K562 (cell line): ENCODE data around the gene SLC5A2. TPM values are rescaled to one million over a fixed set of nuclear protein-coding genes. Genes with fewer than 3 reads are reported as not detected.

Experiments
- ARID1B ChIP-seq: fragments of 450-650 bp; IDR thresholded peaks from 2 replicates; pipeline ENCODE4 v1.6.1; 2016; ENCODE audit warnings: antibody characterized with exemption, mild to moderate bottlenecking, inconsistent platforms
- PCBP1 ChIP-seq: fragments of 200-400 bp; formaldehyde crosslinking; IDR thresholded peaks from 2 replicates; pipeline ENCODE4 v1.6.1; 2018; ENCODE audit warnings: mild to moderate bottlenecking, low read depth, low read length; ENCODE audit not compliant: poor library complexity, severe bottlenecking
- RAD51 ChIP-seq: fragments of 450-650 bp; IDR thresholded peaks from 2 replicates; pipeline ENCODE4 v1.7.1; 2016; ENCODE audit warnings: low read depth, mild to moderate bottlenecking, borderline replicate concordance
- RBM15 ChIP-seq: fragments of 200-400 bp; formaldehyde crosslinking; IDR thresholded peaks from 2 replicates; pipeline ENCODE4 v1.6.1; 2018; ENCODE audit warnings: mild to moderate bottlenecking, low read length, moderate library complexity; ENCODE audit not compliant: insufficient read depth
- ZNF121 ChIP-seq: sonication (generic); formaldehyde crosslinking; conservative IDR thresholded peaks from 2 replicates; pipeline ENCODE4 v1.8.0; 2022; ENCODE audit warnings: missing genetic modification reagents
- ZNF57 ChIP-seq: fragments of 450-650 bp; formaldehyde crosslinking; IDR thresholded peaks from 2 replicates; pipeline ENCODE4 v1.4.0; 2020; ENCODE audit warnings: mild to moderate bottlenecking, moderate library complexity
- polyA plus RNA-seq, 8 experiments: library from polyadenylated mRNA; depleted of rRNA in 4 of 8; stranded (reverse) in 5 of 8; unstranded in 3 of 8; fragments of >200 nt; fragmentation: Nextera tagmentation in 2 of 8; fragmentation: Illumina TruSeq in 1 of 8; extraction: Ambion mirVana in 2 of 8; extraction: Trizol in 1 of 8; gene quantifications; 2 replicates each; pipeline versions ENCODE4 v1.2.1 to v1.2.3, GENCODE V29; 2011 to 2014; ENCODE audit warnings: inconsistent platforms in 1 of 8, missing spikeins in 1 of 8
- total RNA-seq, 7 experiments: library from RNA; depleted of rRNA in 6 of 7; stranded (reverse); fragments of >200 nt in 6 of 7; fragmentation: Illumina TruSeq in 2 of 7; extraction: Trizol in 2 of 7; gene quantifications; 2 replicates each; pipeline versions ENCODE4 v1.2.1 to v1.2.3, GENCODE V29; 2011 to 2021; ENCODE audit warnings: low replicate concordance in 1 of 7
- TF ChIP-seq, protein P1 (sequence below): fragments of 450-650 bp; IDR thresholded peaks from 2 replicates; pipeline ENCODE4 v1.6.1; 2018; ENCODE audit not compliant: partially characterized antibody
- TF ChIP-seq, protein P2 (sequence below): fragments of 150-350 bp; conservative IDR thresholded peaks from 2 replicates; pipeline ENCODE4 v1.6.1; 2014; ENCODE audit warnings: low read length

SLC5A2 gene
- total and polyA plus RNA-seq, 9 of the 15 experiments (the other 6 are each of a cell fraction or from before 2014, with no cell fraction given) = 0.07 to 2.7 (median 2.2) TPM; not detected in 6

GRCh38 chr16:31465788-31466370 is 17.0 kb upstream of the SLC5A2 start (continued):
- TF ChIP-seq, protein P1, sequence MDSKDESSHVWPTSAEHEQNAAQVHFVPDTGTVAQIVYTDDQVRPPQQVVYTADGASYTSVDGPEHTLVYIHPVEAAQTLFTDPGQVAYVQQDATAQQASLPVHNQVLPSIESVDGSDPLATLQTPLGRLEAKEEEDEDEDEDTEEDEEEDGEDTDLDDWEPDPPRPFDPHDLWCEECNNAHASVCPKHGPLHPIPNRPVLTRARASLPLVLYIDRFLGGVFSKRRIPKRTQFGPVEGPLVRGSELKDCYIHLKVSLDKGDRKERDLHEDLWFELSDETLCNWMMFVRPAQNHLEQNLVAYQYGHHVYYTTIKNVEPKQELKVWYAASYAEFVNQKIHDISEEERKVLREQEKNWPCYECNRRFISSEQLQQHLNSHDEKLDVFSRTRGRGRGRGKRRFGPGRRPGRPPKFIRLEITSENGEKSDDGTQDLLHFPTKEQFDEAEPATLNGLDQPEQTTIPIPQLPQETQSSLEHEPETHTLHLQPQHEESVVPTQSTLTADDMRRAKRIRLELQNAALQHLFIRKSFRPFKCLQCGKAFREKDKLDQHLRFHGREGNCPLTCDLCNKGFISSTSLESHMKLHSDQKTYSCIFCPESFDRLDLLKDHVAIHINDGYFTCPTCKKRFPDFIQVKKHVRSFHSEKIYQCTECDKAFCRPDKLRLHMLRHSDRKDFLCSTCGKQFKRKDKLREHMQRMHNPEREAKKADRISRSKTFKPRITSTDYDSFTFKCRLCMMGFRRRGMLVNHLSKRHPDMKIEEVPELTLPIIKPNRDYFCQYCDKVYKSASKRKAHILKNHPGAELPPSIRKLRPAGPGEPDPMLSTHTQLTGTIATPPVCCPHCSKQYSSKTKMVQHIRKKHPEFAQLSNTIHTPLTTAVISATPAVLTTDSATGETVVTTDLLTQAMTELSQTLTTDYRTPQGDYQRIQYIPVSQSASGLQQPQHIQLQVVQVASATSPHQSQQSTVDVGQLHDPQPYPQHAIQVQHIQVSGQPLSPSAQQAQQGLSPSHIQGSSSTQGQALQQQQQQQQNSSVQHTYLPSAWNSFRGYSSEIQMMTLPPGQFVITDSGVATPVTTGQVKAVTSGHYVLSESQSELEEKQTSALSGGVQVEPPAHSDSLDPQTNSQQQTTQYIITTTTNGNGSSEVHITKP = no peak
- no peak for TF ChIP-seq ARID1B
- TF ChIP-seq ZNF57 (CRISPR knock-in tag) = no peak
- TF ChIP-seq, protein P2, sequence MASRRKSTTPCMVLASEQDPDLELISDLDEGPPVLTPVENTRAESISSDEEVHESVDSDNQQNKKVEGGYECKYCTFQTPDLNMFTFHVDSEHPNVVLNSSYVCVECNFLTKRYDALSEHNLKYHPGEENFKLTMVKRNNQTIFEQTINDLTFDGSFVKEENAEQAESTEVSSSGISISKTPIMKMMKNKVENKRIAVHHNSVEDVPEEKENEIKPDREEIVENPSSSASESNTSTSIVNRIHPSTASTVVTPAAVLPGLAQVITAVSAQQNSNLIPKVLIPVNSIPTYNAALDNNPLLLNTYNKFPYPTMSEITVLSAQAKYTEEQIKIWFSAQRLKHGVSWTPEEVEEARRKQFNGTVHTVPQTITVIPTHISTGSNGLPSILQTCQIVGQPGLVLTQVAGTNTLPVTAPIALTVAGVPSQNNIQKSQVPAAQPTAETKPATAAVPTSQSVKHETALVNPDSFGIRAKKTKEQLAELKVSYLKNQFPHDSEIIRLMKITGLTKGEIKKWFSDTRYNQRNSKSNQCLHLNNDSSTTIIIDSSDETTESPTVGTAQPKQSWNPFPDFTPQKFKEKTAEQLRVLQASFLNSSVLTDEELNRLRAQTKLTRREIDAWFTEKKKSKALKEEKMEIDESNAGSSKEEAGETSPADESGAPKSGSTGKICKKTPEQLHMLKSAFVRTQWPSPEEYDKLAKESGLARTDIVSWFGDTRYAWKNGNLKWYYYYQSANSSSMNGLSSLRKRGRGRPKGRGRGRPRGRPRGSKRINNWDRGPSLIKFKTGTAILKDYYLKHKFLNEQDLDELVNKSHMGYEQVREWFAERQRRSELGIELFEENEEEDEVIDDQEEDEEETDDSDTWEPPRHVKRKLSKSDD = no peak
- no peak for TF ChIP-seq ZNF121
- no peak for TF ChIP-seq RAD51
- TF ChIP-seq RBM15 = no peak
- TF ChIP-seq PCBP1 = no peak
